ENCODE measurements around the gene ANKRD23.

Gene ANKRD23

DNA sequence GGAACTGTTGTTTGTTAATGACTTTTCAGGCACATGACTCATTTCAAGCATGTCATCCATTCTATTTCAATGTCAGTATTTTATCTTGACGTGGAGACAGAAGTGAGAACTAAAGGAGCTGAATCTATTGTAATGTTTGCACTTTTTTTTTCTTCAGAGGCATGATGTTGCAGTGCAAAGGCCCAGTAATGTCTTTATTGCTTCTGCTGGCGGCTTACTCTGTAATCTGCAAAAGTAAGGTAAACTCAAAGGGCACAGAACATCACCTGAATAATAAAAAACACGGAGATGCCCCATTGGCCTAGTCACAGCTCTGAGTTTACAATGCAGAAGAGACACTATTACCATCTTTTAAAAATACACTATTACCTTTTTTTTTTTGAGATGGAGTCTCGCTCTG lies 30.2 kb downstream of the ANKRD23 start:
- H3K4me3 ChIP-seq (ENCODE audit: low read depth, low read length), result no peak overlapping the region
- no peak for DNase-seq (ENCODE audit: low read depth)
- TF ChIP-seq CTCF (conservative IDR thresholded peaks at IDR 0.05; ENCODE audit: low read depth, low read length), result no peak

- H3K4me3 ChIP-seq (ENCODE audit: low read depth, low read length), result no peak overlapping the region
- peak; percentile 21 for DNase-seq (ENCODE audit: low read depth)
- no peak for TF ChIP-seq CTCF (conservative IDR thresholded peaks at IDR 0.05; ENCODE audit: low read depth, low read length)
Observed at GRCh38 chr2:96811917-96812316, 31.9 kb downstream of the ANKRD23 start.

DNA sequence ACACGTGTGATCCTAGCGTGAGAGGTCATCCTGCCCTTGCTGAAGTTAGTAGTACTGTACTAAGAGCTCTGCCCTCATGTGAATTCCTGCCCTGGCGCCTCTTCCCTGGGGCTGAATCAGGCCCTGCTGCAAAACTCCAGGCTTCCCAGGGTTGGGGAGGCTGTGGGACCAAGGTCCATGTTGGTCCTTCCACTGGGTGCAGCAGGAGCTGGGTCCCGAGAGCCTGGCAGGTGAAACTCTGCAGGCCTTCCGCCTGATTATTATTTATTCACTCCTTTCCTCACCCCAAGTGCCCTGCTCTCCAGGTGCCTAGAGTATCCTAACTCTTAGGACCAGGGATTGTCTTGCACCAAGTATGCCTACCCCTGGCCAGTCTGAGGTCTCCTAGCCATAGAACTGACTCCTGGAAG lies 33.0 kb downstream of the ANKRD23 start:
- no peak overlapping the region for H3K4me3 ChIP-seq (ENCODE audit: low read depth, low read length)
- TF ChIP-seq CTCF (conservative IDR thresholded peaks at IDR 0.05; ENCODE audit: low read depth, low read length), result no peak
- no peak for DNase-seq (ENCODE audit: low read depth)

DNA sequence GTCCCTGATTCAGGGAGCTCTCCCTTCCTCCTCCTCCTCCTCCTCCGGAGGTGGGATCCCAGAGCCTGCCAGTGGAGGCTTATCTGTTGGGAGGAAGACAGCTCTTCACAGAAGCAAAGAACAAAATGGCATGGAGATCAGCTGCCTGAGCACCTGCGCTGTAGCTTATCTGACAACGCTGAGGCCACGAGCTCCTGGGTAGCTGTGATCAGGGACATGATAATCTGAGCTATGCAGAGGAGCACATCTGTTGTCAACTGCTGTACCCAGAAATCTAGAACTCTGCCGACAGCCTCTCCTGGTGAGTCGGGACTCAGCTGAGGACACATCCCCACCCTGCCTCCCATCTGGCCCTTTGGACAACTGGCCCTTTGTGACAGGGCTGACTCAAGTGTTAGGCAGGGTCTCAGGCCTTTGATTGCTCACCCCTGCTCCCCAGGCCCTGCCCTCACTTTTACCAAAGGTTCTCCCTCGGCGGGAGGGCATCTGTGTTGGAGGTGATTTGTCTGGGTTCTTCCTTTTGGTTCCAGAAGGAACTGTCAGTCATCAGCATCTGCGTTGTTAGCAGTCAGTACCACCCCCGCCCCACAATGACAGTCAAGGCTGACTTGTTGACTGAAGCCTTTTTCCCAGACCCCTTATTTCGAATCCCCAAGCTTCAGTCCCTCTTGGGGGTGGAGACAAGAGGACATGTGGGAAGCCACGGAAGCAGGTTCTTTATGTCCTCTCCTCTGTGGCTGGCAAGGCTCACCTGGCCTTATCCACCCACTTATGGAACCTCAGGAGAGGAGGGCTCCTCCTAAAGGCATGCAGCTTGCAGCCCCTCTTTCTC lies 33.7 kb downstream of the ANKRD23 start:
- H3K4me3 ChIP-seq (ENCODE audit: low read depth, low read length), result no peak overlapping the region
- no peak for DNase-seq (ENCODE audit: low read depth)
- no peak for TF ChIP-seq CTCF (conservative IDR thresholded peaks at IDR 0.05; ENCODE audit: low read depth, low read length)

DNA sequence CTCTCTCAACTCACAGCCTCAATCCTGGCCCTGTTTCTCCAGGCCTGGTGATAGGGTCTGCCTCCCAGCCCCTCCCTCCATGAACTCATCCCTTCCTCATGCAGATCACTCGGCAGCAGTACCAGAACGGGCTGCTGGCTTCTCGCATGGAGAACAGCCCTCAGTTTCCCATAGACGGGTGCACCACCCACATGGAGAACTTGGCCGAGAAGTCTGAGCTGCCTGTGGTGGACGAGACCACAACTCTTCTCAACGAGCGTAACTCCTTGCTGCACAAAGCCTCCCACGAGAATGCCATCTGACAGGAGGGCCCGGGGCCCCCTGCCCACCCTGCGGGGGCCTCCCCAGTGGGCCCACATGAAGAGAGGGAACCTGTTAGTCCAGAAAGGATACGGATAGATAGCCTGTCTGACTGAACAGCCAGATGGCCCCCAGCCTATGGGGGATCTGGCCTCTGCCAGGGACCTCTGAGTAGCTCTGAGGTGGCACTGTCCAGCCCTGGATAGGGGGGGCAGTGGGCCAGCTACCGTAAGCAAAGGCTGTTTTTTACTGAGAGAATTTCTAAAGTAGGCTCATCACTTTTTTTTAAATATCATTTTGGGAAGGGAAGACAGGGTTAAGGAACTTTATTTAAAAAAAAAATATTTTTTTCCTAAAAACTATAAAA lies 34.5 kb downstream of the ANKRD23 start:
- TF ChIP-seq CTCF (conservative IDR thresholded peaks at IDR 0.05; ENCODE audit: low read depth, low read length), result no peak
- no peak for DNase-seq (ENCODE audit: low read depth)
- H3K4me3 ChIP-seq (ENCODE audit: low read depth, low read length), result no peak overlapping the region

GRCh38 chr2:96808176-96808837 lies 35.5 kb downstream of the ANKRD23 start:
- no peak overlapping the region for H3K4me3 ChIP-seq (ENCODE audit: low read depth, low read length)
- no peak for TF ChIP-seq CTCF (conservative IDR thresholded peaks at IDR 0.05; ENCODE audit: low read depth, low read length)
- no peak for DNase-seq (ENCODE audit: low read depth)
